Activated CD4-positive, alpha-beta T cell treated with anti-CD3 and anti-CD28 coated beads, Interleukin-2, amount 50 U/mL, for 1 hour (primary cell): ENCODE measurements around the gene HNRNPUL2.
"Not testable (repeated sequence)": the region's sequence is repeated elsewhere in the genome, so short reads cannot be mapped to it uniquely, and the experiment has no call there.

Experiments used
- DNase-seq: peaks from one replicate; pipeline ENCODE4 v3.0.0-alpha.2; 2020

HNRNPUL2 gene

GRCh38 chr11:62727165-62727871 lies at the start of gene HNRNPUL2:
Gene HNRNPUL2, minus strand, starts transcription at chr11:62727457. Its CDS starts 301 bp downstream, at chr11:62727156.
- peak; percentile 97 for DNase-seq

GRCh38 chr11:62775646-62776045 lies 48.4 kb upstream of the HNRNPUL2 start:
- DNase-seq = no peak

- no peak for DNase-seq
Measured at GRCh38 chr11:62774407-62774806, 47.1 kb upstream of the HNRNPUL2 start.

- DNase-seq = peak; percentile 87
Measured at GRCh38 chr11:62771144-62772021, 44.1 kb upstream of the HNRNPUL2 start, which contains the start of gene TAF6L. Gene TAF6L, plus strand, starts transcription at chr11:62771396. Its CDS starts 4,388 bp downstream, at chr11:62775784.

GRCh38 chr11:62770778-62771143 lies 43.5 kb upstream of the HNRNPUL2 start:
- no peak for DNase-seq

GRCh38 chr11:62760867-62761227 lies 33.6 kb upstream of the HNRNPUL2 start:
- not testable (repeated sequence) for DNase-seq

- no peak for DNase-seq
Measured at GRCh38 chr11:62757846-62758788, 30.9 kb upstream of the HNRNPUL2 start.

GRCh38 chr11:62755086-62755615 lies 27.9 kb upstream of the HNRNPUL2 start:
- no peak for DNase-seq

- DNase-seq = peak; percentile 96
Measured at GRCh38 chr11:62753736-62754603, 26.7 kb upstream of the HNRNPUL2 start, which contains the start of gene ZBTB3. Gene ZBTB3, minus strand, starts transcription at chr11:62754160. Its CDS starts 496 bp downstream, at chr11:62753664.

GRCh38 chr11:62752994-62753735 lies 25.9 kb upstream of the HNRNPUL2 start:
- no peak for DNase-seq

- DNase-seq = no peak
Measured at GRCh38 chr11:62752177-62752785, 25.0 kb upstream of the HNRNPUL2 start.

GRCh38 chr11:62749931-62750330 lies 22.7 kb upstream of the HNRNPUL2 start:
- DNase-seq = not testable (repeated sequence)

GRCh38 chr11:62747475-62748160 lies 20.4 kb upstream of the HNRNPUL2 start:
- no peak for DNase-seq

GRCh38 chr11:62737196-62737595 lies 9.9 kb upstream of the HNRNPUL2 start:
- DNase-seq = no peak

GRCh38 chr11:62732830-62733229 lies 5.6 kb upstream of the HNRNPUL2 start:
- no peak for DNase-seq

GRCh38 chr11:62730076-62730475 lies 2.8 kb upstream of the HNRNPUL2 start:
- not testable (repeated sequence) for DNase-seq

GRCh38 chr11:62728171-62728988 lies 1.1 kb upstream of the HNRNPUL2 start, which contains the start of gene TTC9C:
Gene TTC9C, plus strand, starts transcription at chr11:62728486. Its CDS starts 363 bp downstream, at chr11:62728849.
- peak; percentile 78 for DNase-seq

- peak; percentile 71 for DNase-seq
Measured at GRCh38 chr11:62727872-62728170, 564 bp upstream of the HNRNPUL2 start.

- DNase-seq = no peak
Measured at GRCh38 chr11:62726915-62727164, 417 bp downstream of the HNRNPUL2 start.
